ENCODE data around the gene PTPRF.

Gene PTPRF

DNA sequence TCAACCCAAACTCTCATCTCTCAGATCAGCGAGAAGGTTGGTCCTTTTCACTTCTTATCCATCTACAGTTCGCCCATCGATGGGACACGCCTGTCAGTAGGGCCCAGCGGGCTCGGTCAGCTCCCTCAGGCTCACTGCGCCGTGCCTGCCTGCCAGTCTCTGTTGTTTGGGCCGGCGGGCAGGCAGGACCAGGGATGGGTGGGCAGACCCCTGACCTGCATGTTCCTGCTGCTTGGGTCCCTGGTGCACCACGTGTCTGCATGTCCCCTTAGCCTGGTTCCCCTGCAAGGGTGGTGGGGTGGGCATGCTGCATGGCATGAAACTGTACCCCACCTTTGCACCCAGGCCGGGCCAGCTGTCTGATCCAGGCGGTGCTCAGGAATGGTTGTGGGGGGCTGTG, 52.4 kb downstream of the PTPRF start:
- Histone ChIP-seq H3K27ac (ENCODE audit: low read depth, low read length) (no peak overlapping the region), H3K27me3 (ENCODE audit: control insufficient read depth, insufficient read depth, low read length) (no peaks in the 10 kb centered on the region), H3K4me1 (ENCODE audit: control insufficient read depth, insufficient read depth, low read length) (no peaks in the 10 kb centered on the region), H3K4me3 (ENCODE audit: low read length) (no peak overlapping the region), H3K36me3 (ENCODE audit: control insufficient read depth, insufficient read depth, low read length) (peaks cover 12% of the 10 kb centered on the region), H3K9ac (ENCODE audit: low read length) (no peak overlapping the region)

DNA sequence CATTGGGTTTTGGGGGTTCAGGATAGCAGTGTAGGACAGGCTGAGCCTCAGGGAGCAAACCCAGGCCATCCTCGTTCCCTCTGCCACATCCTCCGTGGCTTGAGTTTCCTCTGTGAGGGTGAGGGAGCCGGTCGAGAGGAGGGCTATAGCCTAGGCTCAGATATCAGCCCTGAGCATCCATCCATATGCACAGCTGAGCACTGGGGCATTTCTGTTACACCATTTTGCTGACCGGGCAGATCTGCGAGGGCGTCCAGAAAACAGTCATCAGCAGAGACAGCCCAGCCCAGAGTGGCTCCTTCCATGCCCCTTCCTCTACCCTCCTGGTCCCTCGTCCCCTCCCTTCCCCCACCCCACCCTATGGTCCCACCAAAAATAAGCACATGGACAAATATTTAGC, 53.5 kb downstream of the PTPRF start:
- H3K4me1 ChIP-seq (ENCODE audit: control insufficient read depth, insufficient read depth, low read length): no peaks in the 10 kb centered on the region
- no peak overlapping the region for H3K27ac ChIP-seq (ENCODE audit: low read depth, low read length)
- H3K9ac ChIP-seq (ENCODE audit: low read length): no peak overlapping the region
- peaks cover 3% of the 10 kb centered on the region for H3K36me3 ChIP-seq (ENCODE audit: control insufficient read depth, insufficient read depth, low read length)
- H3K27me3 ChIP-seq (ENCODE audit: control insufficient read depth, insufficient read depth, low read length): no peaks in the 10 kb centered on the region
- H3K4me3 ChIP-seq (ENCODE audit: low read length): no peak overlapping the region

DNA sequence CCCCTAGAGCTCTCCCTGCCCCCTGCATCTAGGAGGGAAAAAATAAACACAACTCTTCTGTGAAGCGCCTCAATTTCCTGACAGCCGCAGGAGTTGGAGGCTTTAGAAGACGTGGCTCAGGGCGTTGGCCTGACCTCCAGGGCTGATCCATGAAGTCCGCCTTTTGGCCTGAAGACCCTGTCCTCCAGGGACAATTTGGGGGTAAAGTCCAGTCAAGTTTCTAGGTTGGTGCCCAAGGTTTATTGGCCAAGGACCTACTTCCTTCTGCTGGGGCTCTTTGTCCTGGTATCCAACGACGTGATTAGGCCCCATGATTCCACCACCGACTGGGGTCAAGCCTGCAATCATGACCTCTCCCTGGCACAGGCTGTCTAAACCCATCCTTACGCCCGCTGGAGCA, 54.9 kb downstream of the PTPRF start:
- no peak overlapping the region for H3K4me3 ChIP-seq (ENCODE audit: low read length)
- H3K36me3 ChIP-seq (ENCODE audit: control insufficient read depth, insufficient read depth, low read length): no peaks in the 10 kb centered on the region
- no peak overlapping the region for H3K27ac ChIP-seq (ENCODE audit: low read depth, low read length)
- no peaks in the 10 kb centered on the region for H3K4me1 ChIP-seq (ENCODE audit: control insufficient read depth, insufficient read depth, low read length)
- no peak overlapping the region for H3K9ac ChIP-seq (ENCODE audit: low read length)
- no peaks in the 10 kb centered on the region for H3K27me3 ChIP-seq (ENCODE audit: control insufficient read depth, insufficient read depth, low read length)

DNA sequence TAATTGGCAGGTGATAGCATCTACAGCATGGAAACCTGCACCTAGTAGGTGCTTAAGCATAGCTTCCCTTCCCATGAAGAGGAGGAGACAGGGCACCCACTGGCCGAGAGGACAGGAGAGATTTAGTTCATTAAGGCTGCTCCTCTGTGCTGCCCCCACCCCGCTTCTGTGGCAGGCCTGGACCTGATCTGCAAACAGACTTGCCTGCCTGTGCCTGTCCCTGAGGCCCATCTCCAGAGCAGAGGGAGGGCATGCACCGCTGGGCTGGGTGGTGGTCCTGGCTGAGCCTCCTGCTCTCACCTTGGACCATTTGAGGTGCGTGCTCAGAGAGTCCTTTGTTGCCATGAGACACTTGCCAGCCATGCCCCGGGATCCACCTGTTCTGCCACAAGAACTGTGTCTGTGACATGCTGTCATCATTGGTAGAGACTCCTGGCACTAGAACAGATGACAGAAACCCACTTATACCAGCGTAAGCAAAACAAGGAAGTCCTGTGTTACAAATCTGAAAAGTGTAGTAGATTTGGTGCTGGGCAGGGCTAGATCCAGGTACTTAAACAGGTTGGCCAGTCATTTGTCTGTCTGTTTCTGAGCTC, 55.6 kb downstream of the PTPRF start:
- no peaks in the 10 kb centered on the region for H3K36me3 ChIP-seq (ENCODE audit: control insufficient read depth, insufficient read depth, low read length)

DNA sequence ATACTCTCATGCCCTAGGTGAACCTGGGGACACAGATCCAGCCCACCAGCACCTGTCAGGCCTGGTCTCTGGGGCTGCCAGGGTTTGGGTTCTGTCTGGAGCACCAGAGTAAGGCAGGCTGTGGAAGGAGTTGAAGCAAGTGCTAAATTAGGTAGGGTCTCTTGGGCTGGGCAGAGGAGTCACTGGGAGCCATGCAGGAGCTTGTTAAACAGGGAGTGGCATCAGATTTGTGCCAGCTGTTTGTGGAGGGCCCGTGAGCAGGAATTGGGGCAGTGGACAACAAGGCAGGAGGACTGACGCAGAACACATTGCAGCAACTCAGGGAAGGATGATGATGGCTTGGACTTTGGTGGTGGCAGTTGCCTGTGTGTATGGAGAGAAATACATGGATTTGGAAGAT, 56.3 kb downstream of the PTPRF start:
- Histone ChIP-seq H3K4me1 (ENCODE audit: control insufficient read depth, insufficient read depth, low read length) (no peaks in the 10 kb centered on the region), H3K4me3 (ENCODE audit: low read length) (no peak overlapping the region), H3K9ac (ENCODE audit: low read length) (no peak overlapping the region), H3K36me3 (ENCODE audit: control insufficient read depth, insufficient read depth, low read length) (peaks cover under 1% of the 10 kb centered on the region), H3K27ac (ENCODE audit: low read depth, low read length) (no peak overlapping the region), H3K27me3 (ENCODE audit: control insufficient read depth, insufficient read depth, low read length) (no peaks in the 10 kb centered on the region)

More for the DNA sequence above, 55.6 kb downstream of the PTPRF start:
- no peak overlapping the region for H3K9ac ChIP-seq (ENCODE audit: low read length)
- H3K27ac ChIP-seq (ENCODE audit: low read depth, low read length): no peak overlapping the region
- H3K27me3 ChIP-seq (ENCODE audit: control insufficient read depth, insufficient read depth, low read length): no peaks in the 10 kb centered on the region
- H3K4me3 ChIP-seq (ENCODE audit: low read length): no peak overlapping the region
- no peaks in the 10 kb centered on the region for H3K4me1 ChIP-seq (ENCODE audit: control insufficient read depth, insufficient read depth, low read length)

DNA sequence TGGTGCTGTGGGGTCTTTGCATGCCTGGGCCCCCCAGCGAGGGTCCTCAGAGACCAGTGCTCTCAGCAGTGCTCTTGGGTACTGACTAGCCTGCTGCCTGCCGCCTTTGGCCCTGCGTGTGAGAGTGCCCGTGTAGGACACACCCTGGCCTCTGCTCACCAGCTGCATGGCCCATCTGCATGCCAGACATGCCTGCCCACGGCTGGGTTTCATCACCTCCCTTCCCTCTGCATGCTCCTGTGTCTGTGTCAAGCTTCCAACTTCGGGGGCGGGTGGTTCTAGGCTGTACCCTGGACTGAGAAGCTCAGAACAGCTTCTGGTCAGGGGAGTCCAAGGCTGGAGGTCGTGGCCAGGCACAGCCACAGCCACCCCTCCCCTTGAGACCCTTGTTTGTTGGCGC, 56.9 kb downstream of the PTPRF start:
- peaks cover 6% of the 10 kb centered on the region for H3K36me3 ChIP-seq (ENCODE audit: control insufficient read depth, insufficient read depth, low read length)
- H3K4me1 ChIP-seq (ENCODE audit: control insufficient read depth, insufficient read depth, low read length): no peaks in the 10 kb centered on the region
- H3K4me3 ChIP-seq (ENCODE audit: low read length): no peak overlapping the region
- no peak overlapping the region for H3K27ac ChIP-seq (ENCODE audit: low read depth, low read length)
- no peaks in the 10 kb centered on the region for H3K27me3 ChIP-seq (ENCODE audit: control insufficient read depth, insufficient read depth, low read length)
- no peak overlapping the region for H3K9ac ChIP-seq (ENCODE audit: low read length)

DNA sequence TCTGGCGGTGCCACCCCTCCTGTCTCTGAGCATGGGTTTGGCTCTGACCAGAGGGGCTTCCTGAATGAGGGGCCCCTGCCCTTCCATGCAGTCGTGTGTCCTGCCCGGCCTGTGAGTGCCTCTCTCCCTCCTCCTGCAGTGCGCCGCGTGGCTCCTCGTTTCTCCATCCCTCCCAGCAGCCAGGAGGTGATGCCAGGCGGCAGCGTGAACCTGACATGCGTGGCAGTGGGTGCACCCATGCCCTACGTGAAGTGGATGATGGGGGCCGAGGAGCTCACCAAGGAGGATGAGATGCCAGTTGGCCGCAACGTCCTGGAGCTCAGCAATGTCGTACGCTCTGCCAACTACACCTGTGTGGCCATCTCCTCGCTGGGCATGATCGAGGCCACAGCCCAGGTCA, 57.9 kb downstream of the PTPRF start:
- Histone ChIP-seq H3K36me3 (ENCODE audit: control insufficient read depth, insufficient read depth, low read length) (peaks cover 14% of the 10 kb centered on the region), H3K27me3 (ENCODE audit: control insufficient read depth, insufficient read depth, low read length) (no peaks in the 10 kb centered on the region), H3K4me1 (ENCODE audit: control insufficient read depth, insufficient read depth, low read length) (no peaks in the 10 kb centered on the region), H3K4me3 (ENCODE audit: low read length) (no peak overlapping the region), H3K27ac (ENCODE audit: low read depth, low read length) (no peak overlapping the region), H3K9ac (ENCODE audit: low read length) (no peak overlapping the region)

DNA sequence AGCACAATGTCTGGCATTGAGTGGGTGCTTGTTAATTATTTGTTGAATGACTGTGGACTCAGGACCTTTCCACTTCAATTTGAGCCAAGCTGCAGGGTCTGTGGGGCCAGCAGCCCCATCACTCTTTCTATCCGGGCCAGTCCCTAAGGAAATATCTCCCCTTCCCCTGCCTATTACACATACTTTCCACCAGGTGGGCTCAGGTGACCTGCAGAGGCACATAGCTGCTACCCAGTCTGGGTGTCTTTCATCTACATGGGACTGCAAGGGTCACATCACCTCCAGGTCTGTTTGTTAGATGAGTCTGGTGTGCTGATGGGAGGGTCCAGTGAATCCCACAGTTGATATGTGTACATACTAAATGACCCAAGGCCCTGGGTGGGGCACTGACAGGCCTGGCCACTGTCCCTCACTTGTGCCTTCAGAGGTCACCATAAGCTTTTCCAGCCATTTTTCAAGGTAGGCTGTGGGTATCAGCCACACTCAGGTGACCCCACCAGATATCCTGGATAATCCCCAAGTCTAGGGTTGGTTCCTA, 59.8 kb downstream of the PTPRF start:
- H3K4me1 ChIP-seq (ENCODE audit: control insufficient read depth, insufficient read depth, low read length): no peaks in the 10 kb centered on the region
- peaks cover 14% of the 10 kb centered on the region for H3K36me3 ChIP-seq (ENCODE audit: control insufficient read depth, insufficient read depth, low read length)
- no peak overlapping the region for H3K27ac ChIP-seq (ENCODE audit: low read depth, low read length)
- no peaks in the 10 kb centered on the region for H3K27me3 ChIP-seq (ENCODE audit: control insufficient read depth, insufficient read depth, low read length)
- no peak overlapping the region for H3K4me3 ChIP-seq (ENCODE audit: low read length)
- no peak overlapping the region for H3K9ac ChIP-seq (ENCODE audit: low read length)

DNA sequence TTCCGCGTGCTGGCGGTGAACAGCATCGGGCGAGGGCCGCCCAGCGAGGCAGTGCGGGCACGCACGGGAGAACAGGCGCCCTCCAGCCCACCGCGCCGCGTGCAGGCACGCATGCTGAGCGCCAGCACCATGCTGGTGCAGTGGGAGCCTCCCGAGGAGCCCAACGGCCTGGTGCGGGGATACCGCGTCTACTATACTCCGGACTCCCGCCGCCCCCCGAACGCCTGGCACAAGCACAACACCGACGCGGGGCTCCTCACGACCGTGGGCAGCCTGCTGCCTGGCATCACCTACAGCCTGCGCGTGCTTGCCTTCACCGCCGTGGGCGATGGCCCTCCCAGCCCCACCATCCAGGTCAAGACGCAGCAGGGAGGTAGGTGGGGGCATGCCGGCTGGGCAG, 60.5 kb downstream of the PTPRF start:
- H3K36me3 ChIP-seq (ENCODE audit: control insufficient read depth, insufficient read depth, low read length): peaks cover 14% of the 10 kb centered on the region
- H3K4me1 ChIP-seq (ENCODE audit: control insufficient read depth, insufficient read depth, low read length): no peaks in the 10 kb centered on the region
- no peak overlapping the region for H3K27ac ChIP-seq (ENCODE audit: low read depth, low read length)
- no peaks in the 10 kb centered on the region for H3K27me3 ChIP-seq (ENCODE audit: control insufficient read depth, insufficient read depth, low read length)
- H3K9ac ChIP-seq (ENCODE audit: low read length): no peak overlapping the region
- H3K4me3 ChIP-seq (ENCODE audit: low read length): no peak overlapping the region

DNA sequence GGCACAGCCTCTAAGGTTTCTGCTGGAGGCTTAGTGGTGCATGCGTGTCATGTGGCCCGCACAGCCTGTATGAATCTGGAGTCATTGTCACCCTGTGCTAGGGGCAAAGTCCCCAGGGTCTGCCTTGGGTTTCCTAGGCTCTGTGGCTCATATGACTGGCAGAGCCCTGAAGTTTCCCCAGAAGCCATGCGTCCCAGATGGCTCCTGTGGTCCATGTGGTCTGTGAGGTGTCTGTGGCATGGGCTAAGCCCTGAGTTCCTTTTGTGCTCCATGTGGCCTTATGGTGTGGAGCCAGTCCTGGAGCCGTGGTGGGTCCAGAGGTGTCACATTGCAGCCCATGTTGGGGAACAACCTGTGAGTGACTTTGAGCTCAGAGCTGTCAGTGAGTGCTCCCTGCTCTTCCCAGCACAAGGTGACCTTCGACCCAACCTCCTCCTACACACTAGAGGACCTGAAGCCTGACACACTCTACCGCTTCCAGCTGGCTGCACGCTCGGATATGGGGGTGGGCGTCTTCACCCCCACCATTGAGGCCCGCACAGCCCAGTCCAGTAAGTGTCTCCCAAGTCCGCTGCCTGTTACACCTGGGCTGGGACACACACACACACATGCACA, 61.5 kb downstream of the PTPRF start:
- Histone ChIP-seq H3K4me3 (ENCODE audit: low read length) (no peak overlapping the region), H3K27ac (ENCODE audit: low read depth, low read length) (no peak overlapping the region), H3K4me1 (ENCODE audit: control insufficient read depth, insufficient read depth, low read length) (no peaks in the 10 kb centered on the region), H3K27me3 (ENCODE audit: control insufficient read depth, insufficient read depth, low read length) (no peaks in the 10 kb centered on the region), H3K36me3 (ENCODE audit: control insufficient read depth, insufficient read depth, low read length) (peaks cover 17% of the 10 kb centered on the region), H3K9ac (ENCODE audit: low read length) (no peak overlapping the region)

DNA sequence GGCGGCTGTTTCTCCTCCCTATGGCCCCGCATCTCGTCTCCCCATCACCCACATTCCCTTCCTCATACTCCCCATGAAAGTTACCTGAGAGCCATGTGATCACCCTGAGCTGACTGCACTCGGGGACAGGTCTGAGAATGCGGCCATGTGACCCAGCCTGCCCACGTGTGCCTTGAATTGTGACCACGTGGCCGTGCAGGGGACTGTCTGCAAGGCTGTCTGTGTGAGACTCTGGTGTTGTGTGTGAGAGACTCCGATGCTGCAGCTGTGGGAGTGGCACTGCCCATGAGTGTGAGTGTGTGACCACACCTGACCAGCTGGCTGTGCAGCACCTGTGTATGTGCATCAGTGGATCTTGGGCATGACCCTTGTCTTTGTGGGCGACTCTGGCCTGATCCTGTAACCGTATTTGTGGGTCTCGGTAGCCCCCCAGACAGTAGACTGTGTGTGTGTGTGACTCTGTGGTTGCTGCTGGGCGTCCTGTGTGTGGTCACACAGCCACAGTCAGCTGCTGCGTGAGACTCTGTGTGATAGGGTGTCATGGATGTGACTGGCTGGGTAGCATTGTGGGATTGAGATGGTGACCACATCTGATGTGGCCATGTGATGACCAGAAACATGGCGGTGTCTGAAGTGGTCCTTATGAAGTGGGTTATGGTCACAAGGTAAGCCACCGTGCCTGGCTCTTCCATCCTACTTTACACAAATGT, 62.4 kb downstream of the PTPRF start:
- peaks cover 23% of the 10 kb centered on the region for H3K36me3 ChIP-seq (ENCODE audit: control insufficient read depth, insufficient read depth, low read length)

DNA sequence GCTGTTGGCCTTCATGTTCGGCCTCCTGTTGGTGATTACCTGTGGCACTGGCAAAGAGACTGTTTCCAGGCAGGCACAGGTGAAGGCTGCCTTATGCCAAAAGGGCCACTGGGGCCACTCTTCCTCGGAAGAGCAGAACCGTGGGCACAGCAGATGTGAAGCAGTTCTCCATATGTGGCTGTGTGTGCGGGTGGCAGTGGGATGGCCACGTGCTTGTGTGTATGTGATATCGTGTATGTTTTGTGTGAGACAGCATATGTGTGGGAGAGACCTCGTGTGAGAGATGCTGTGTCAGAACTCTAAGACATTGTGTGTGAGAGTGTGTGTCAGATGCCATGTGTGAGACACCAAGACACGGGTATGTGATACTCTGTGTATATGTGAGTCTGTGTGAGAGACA, 65.9 kb downstream of the PTPRF start:
- H3K36me3 ChIP-seq (ENCODE audit: control insufficient read depth, insufficient read depth, low read length): peaks cover 26% of the 10 kb centered on the region
- H3K27ac ChIP-seq (ENCODE audit: low read depth, low read length): no peak overlapping the region
- H3K9ac ChIP-seq (ENCODE audit: low read length): no peak overlapping the region
- H3K27me3 ChIP-seq (ENCODE audit: control insufficient read depth, insufficient read depth, low read length): no peaks in the 10 kb centered on the region
- no peak overlapping the region for H3K4me3 ChIP-seq (ENCODE audit: low read length)
- H3K4me1 ChIP-seq (ENCODE audit: control insufficient read depth, insufficient read depth, low read length): no peaks in the 10 kb centered on the region

More for the DNA sequence above, 62.4 kb downstream of the PTPRF start:
- Histone ChIP-seq H3K9ac (ENCODE audit: low read length) (no peak overlapping the region), H3K27me3 (ENCODE audit: control insufficient read depth, insufficient read depth, low read length) (no peaks in the 10 kb centered on the region), H3K4me3 (ENCODE audit: low read length) (no peak overlapping the region), H3K27ac (ENCODE audit: low read depth, low read length) (no peak overlapping the region), H3K4me1 (ENCODE audit: control insufficient read depth, insufficient read depth, low read length) (no peaks in the 10 kb centered on the region)
